WTC11 (cell line): Measurements from ENCODE around the gene KLK11.

Source experiments
- CREM ChIP-seq: sonication (generic); formaldehyde crosslinking; IDR thresholded peaks from 2 replicates; pipeline ENCODE4 v1.8.1; 2022; ENCODE audit warnings: mild to moderate bottlenecking, missing genetic modification reagents, moderate library complexity
- CTCF ChIP-seq: fragments of 200-600 bp; IDR thresholded peaks from 2 replicates; pipeline ENCODE4 v1.8.0; 2022; ENCODE audit warnings: antibody characterized with exemption
- E2F1 ChIP-seq: sonication (generic); formaldehyde crosslinking; IDR thresholded peaks from 2 replicates; pipeline ENCODE4 v1.8.0; 2022; ENCODE audit warnings: mild to moderate bottlenecking, missing genetic modification reagents
- FOXP1 ChIP-seq: sonication (generic); formaldehyde crosslinking; IDR thresholded peaks from 2 replicates; pipeline ENCODE4 v1.8.0; 2022; ENCODE audit warnings: missing genetic modification reagents, mild to moderate bottlenecking, moderate library complexity, borderline replicate concordance
- GTF2I ChIP-seq: fragments of 250-450 bp; sonication (Bioruptor Pico); conservative IDR thresholded peaks from 2 replicates; pipeline ENCODE4 v1.4.0; 2021; ENCODE audit warnings: mild to moderate bottlenecking
- IRF1 ChIP-seq: sonication (generic); formaldehyde crosslinking; IDR thresholded peaks from 2 replicates; pipeline ENCODE4 v1.8.0; 2023; ENCODE audit warnings: missing genetic modification reagents
- SMAD4 ChIP-seq: sonication (generic); formaldehyde crosslinking; IDR thresholded peaks from 2 replicates; pipeline ENCODE4 v1.8.0; 2022; ENCODE audit warnings: mild to moderate bottlenecking, missing genetic modification reagents
- SP1 ChIP-seq: sonication (generic); formaldehyde crosslinking; conservative IDR thresholded peaks from 2 replicates; pipeline ENCODE4 v1.8.1; 2022; ENCODE audit warnings: missing genetic modification reagents
- ZNF263 ChIP-seq: sonication (generic); formaldehyde crosslinking; IDR thresholded peaks from 2 replicates; pipeline ENCODE4 v1.8.1; 2022; ENCODE audit warnings: low read depth, mild to moderate bottlenecking, moderate library complexity, missing genetic modification reagents

GRCh38 chr19:51016798-51017683 lies 9.4 kb downstream of the KLK11 start:
- TF ChIP-seq CTCF, result peak; percentile 81
- TF ChIP-seq SMAD4, result 0 out of 2 replicates have a peak, but pooled peaks have one; percentile 57
- TF ChIP-seq E2F1 (CRISPR knock-in tag), result no peak
- no peak for TF ChIP-seq CREM (CRISPR knock-in tag)
- 0 out of 2 replicates have a peak, but pooled peaks have one; percentile 29 for TF ChIP-seq FOXP1 (CRISPR knock-in tag)
- peak; percentile 76 for TF ChIP-seq SP1 (CRISPR knock-in tag)
- no peak for TF ChIP-seq ZNF263 (CRISPR knock-in tag)
- no peak for TF ChIP-seq GTF2I
- no peak; the same call in 1 of the 2 replicates for TF ChIP-seq IRF1 (CRISPR knock-in tag)
